CD4-positive, alpha-beta T cell (primary cell): ENCODE results near the gene BCL11B. TPM values are rescaled to one million over a fixed set of nuclear protein-coding genes. Genes with fewer than 3 reads are reported as not detected.
A peak's percentile ranks its signal among the peaks of the same experiment; 100 is the strongest.

Experiments used
- ATAC-seq: fragments of 200-7000 bp; cut with Tn5 transposase; one replicate; pipeline ENCODE4 v1.10.0; 2022; ENCODE audit warnings: mild to moderate bottlenecking; ENCODE audit not compliant: poor library complexity
- CTCF ChIA-PET: fragments of 350-600 bp; sonication (Branson Sonifier 250); formaldehyde crosslinking; loops from one replicate; lab custom pipeline; 2021; ENCODE audit warnings: antibody characterized with exemption, inconsistent platforms; lab: Charles Lee
- POLR2A ChIA-PET: fragments of 350-600 bp; sonication (Branson Sonifier 250); formaldehyde crosslinking; loops from one replicate; lab custom pipeline; 2021; ENCODE audit warnings: antibody characterized with exemption, inconsistent platforms; lab: Charles Lee
- DNase-seq, 14 experiments: peaks; one replicate each; pipeline ENCODE4 v3.0.0-alpha.2; 2013 to 2020; ENCODE audit warnings: mixed read lengths in 2 of 14
- H3K27ac ChIP-seq, 2 donors: one replicate each; pipeline versions ENCODE4 v1.5.1 to v1.7.0; 2013; ENCODE audit warnings: low read length in 2 of 2, low read depth in 1 of 2, mild to moderate bottlenecking in 1 of 2
- H3K27me3 ChIP-seq, 2 experiments: 1 replicate in 1 of 2; 2 replicates in 1 of 2; pipeline versions ENCODE4 v1.6.1 to v1.7.0; 2013; ENCODE audit warnings: low read length in 2 of 2, control low read depth in 1 of 2, mild to moderate bottlenecking in 1 of 2, moderate library complexity in 1 of 2; ENCODE audit not compliant: insufficient read depth in 2 of 2, control insufficient read depth in 1 of 2
- H3K36me3 ChIP-seq: one replicate; pipeline ENCODE4 v1.6.1; 2013; ENCODE audit warnings: low read length, control low read depth; ENCODE audit not compliant: insufficient read depth
- H3K4me1 ChIP-seq: one replicate; pipeline ENCODE4 v1.6.1; 2013; ENCODE audit warnings: low read length, control low read depth; ENCODE audit not compliant: insufficient read depth
- H3K4me3 ChIP-seq: one replicate; pipeline ENCODE4 v1.5.1; 2013; ENCODE audit warnings: mild to moderate bottlenecking, low read length, moderate library complexity
- H3K9me3 ChIP-seq, 2 experiments: 1 replicate in 1 of 2; 2 replicates in 1 of 2; pipeline versions ENCODE4 v1.6.1 to v1.7.0; 2013; ENCODE audit warnings: low read length in 2 of 2, mild to moderate bottlenecking in 2 of 2, control low read depth in 1 of 2, moderate library complexity in 1 of 2; ENCODE audit not compliant: control insufficient read depth in 1 of 2, insufficient read depth in 1 of 2
- H3K27ac Mint-ChIP-seq: one replicate; pipeline ENCODE4 v1.8.0; 2020; ENCODE audit warnings: mixed read lengths
- H3K27me3 Mint-ChIP-seq: one replicate; pipeline ENCODE4 v1.8.0; 2021; ENCODE audit warnings: mixed read lengths
- H3K36me3 Mint-ChIP-seq: one replicate; pipeline ENCODE4 v1.8.0; 2021; ENCODE audit warnings: low read depth, mixed read lengths
- H3K4me1 Mint-ChIP-seq: one replicate; pipeline ENCODE4 v1.8.0; 2021; ENCODE audit warnings: low read depth, mixed read lengths
- H3K4me3 Mint-ChIP-seq: one replicate; pipeline ENCODE4 v1.8.0; 2020; ENCODE audit warnings: mild to moderate bottlenecking, mixed read lengths
- H3K9me3 Mint-ChIP-seq: one replicate; pipeline ENCODE4 v1.8.0; 2020; ENCODE audit warnings: mixed read lengths
- intact Hi-C, 2 experiments: fragments of 100-400 bp; cut with DNase I in 1 of 2; cut with micrococcal nuclease in 1 of 2; formaldehyde crosslinking; loops; one replicate each; pipeline versions ENCODE4 v1.15.1 to v1.9.0; 2023 to 2025; cut with DNase I, micrococcal nuclease
- total RNA-seq, 174 experiments: library from RNA in 2 of 174; stranded (reverse) in 2 of 174; gene quantifications; one replicate each; pipeline ENCODE4 v1.2.3 and lab custom pipeline; 2021 to 2026
- TF ChIP-seq, protein P1 (sequence below): fragments of 200-600 bp; IDR thresholded peaks from one replicate; pipeline ENCODE4 v1.8.0; 2022; ENCODE audit warnings: antibody characterized with exemption, mild to moderate bottlenecking

Gene BCL11B
- total RNA-seq, 2 experiments from 2014 or later: 244 to 254 TPM

DNA sequence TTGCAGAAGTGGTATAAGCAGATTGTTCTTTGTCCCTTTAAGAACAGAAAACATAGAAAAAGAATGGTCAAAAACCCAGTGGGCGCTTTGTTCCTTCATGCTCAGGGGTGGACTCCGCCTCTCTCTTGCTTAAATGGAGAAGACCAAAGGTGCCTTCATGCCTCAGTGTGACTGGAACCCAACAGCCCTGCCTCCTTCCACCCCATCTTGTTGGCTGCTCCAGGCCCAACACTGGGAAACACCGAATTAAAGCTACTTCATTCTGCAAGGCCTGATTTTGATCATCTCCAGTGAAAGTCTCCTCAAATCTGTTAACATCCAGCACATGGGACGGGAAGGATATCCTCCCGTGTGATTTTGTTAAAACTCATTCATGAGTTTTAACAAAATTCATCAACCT, 103.7 kb downstream of the BCL11B start:
- H3K9me3 ChIP-seq: no peaks in the 10 kb centered on the region
- no peak overlapping the region for H3K27ac ChIP-seq
- DNase-seq: no peak
- Mint-ChIP-seq H3K9me3 (no peaks in the 10 kb centered on the region), H3K4me1 (peaks cover 60% of the 10 kb centered on the region), H3K4me3 (no peak overlapping the region), H3K27me3 (no peaks in the 10 kb centered on the region), H3K36me3 (peaks cover 73% of the 10 kb centered on the region), H3K27ac (peak overlapping the region; percentile 75)
- intact Hi-C loops: no loop called here
- ATAC-seq: peak; percentile 22
- H3K36me3 ChIP-seq: peaks cover 34% of the 10 kb centered on the region
- ChIA-PET CTCF (no interaction called here), POLR2A (interaction anchor here (0.7 to 2.5 kb wide), 7 partner anchors 10 to 1029 kb away, joined by 3 to 11 read pairs (median 4); no protein-coding TSS in a partner anchor)
- TF ChIP-seq, protein P1, sequence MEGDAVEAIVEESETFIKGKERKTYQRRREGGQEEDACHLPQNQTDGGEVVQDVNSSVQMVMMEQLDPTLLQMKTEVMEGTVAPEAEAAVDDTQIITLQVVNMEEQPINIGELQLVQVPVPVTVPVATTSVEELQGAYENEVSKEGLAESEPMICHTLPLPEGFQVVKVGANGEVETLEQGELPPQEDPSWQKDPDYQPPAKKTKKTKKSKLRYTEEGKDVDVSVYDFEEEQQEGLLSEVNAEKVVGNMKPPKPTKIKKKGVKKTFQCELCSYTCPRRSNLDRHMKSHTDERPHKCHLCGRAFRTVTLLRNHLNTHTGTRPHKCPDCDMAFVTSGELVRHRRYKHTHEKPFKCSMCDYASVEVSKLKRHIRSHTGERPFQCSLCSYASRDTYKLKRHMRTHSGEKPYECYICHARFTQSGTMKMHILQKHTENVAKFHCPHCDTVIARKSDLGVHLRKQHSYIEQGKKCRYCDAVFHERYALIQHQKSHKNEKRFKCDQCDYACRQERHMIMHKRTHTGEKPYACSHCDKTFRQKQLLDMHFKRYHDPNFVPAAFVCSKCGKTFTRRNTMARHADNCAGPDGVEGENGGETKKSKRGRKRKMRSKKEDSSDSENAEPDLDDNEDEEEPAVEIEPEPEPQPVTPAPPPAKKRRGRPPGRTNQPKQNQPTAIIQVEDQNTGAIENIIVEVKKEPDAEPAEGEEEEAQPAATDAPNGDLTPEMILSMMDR: no peak
- H3K4me1 ChIP-seq: peaks cover 10% of the 10 kb centered on the region
- no peak overlapping the region for H3K4me3 ChIP-seq
- H3K27me3 ChIP-seq: no peaks in the 10 kb centered on the region

DNA sequence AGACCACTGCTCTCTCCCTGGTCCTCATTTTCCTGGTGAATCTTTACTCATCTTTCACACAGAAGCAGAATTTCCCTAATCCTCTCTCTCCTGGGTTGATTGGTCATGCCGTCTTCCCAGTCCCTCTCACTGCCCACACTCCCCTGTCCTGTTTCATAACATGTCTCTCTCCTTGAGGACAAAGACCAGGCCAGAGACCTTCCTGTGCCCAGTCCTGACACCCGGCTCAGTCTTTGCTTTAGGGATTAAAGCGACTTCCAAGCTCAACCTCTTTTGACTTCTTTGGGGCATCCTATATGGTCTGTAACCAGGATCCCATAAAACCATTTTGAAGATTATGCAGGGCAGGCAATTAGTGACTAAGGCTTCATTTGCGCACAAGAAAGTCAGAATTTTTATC, 105.5 kb downstream of the BCL11B start:
- ChIA-PET CTCF (no interaction called here), POLR2A (interaction anchor here (0.7 to 1.4 kb wide), 3 partner anchors 12 to 102 kb away, joined by 3 to 4 read pairs (median 3); no protein-coding TSS in a partner anchor)
- Mint-ChIP-seq H3K27ac (peak overlapping the region; percentile 69), H3K36me3 (peaks cover 59% of the 10 kb centered on the region), H3K4me3 (no peak overlapping the region), H3K4me1 (peaks cover 47% of the 10 kb centered on the region), H3K9me3 (peaks cover 2% of the 10 kb centered on the region), H3K27me3 (no peaks in the 10 kb centered on the region)
- H3K4me1 ChIP-seq: peaks cover 6% of the 10 kb centered on the region
- intact Hi-C loops: no loop called here
- H3K27ac ChIP-seq: no peak overlapping the region
- no peak overlapping the region for H3K4me3 ChIP-seq
- ATAC-seq: no peak
- DNase-seq: no peak
- H3K27me3 ChIP-seq: no peaks in the 10 kb centered on the region
- TF ChIP-seq, protein P1: no peak
- H3K9me3 ChIP-seq: no peaks in the 10 kb centered on the region
- peaks cover 18% of the 10 kb centered on the region for H3K36me3 ChIP-seq

DNA sequence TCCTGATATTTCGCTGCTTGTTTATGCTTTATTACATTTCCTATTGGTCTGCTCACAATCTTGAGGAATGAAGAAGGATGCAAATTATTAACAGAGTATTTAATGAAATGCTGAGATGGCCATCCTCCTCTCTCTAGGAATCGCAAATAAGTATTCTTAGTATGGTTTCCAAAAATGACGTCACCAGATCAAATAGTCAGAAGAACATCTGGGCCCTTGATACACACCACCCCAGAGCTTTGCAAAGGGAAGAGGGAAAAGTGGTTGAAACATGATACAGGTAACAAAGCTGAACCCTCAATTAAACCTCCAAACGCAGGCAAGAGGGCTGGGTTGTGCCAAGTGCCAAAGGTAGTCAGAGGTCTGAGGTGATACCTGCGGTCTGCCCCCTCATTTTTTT, 107.3 kb downstream of the BCL11B start:
- CTCF ChIA-PET: no interaction called here
- no peak overlapping the region for H3K4me3 ChIP-seq
- POLR2A ChIA-PET: interaction anchor here (0.7 to 1.6 kb wide), 2 partner anchors 14 to 102 kb away, joined by 3 to 5 read pairs; no protein-coding TSS in a partner anchor
- no peaks in the 10 kb centered on the region for H3K27me3 ChIP-seq
- peaks cover 48% of the 10 kb centered on the region for H3K4me1 Mint-ChIP-seq
- H3K27ac ChIP-seq: no peak overlapping the region
- TF ChIP-seq, protein P1: no peak
- intact Hi-C loops: no loop called here
- peaks cover 51% of the 10 kb centered on the region for H3K36me3 Mint-ChIP-seq
- DNase-seq (no peak), ATAC-seq (no peak)
- no peaks in the 10 kb centered on the region for H3K9me3 ChIP-seq
- peaks cover under 1% of the 10 kb centered on the region for H3K36me3 ChIP-seq
- no peak overlapping the region for H3K4me3 Mint-ChIP-seq
- H3K27me3 Mint-ChIP-seq: no peaks in the 10 kb centered on the region
- H3K27ac Mint-ChIP-seq: no peak overlapping the region
- H3K4me1 ChIP-seq: peaks cover 5% of the 10 kb centered on the region
- peaks cover 2% of the 10 kb centered on the region for H3K9me3 Mint-ChIP-seq
